Measurements from ENCODE around the gene CTU1.
"Not testable (repeated sequence)": the region's sequence is repeated elsewhere in the genome, so short reads cannot be mapped to it uniquely, and the experiment has no call there.

CTU1 gene

DNA sequence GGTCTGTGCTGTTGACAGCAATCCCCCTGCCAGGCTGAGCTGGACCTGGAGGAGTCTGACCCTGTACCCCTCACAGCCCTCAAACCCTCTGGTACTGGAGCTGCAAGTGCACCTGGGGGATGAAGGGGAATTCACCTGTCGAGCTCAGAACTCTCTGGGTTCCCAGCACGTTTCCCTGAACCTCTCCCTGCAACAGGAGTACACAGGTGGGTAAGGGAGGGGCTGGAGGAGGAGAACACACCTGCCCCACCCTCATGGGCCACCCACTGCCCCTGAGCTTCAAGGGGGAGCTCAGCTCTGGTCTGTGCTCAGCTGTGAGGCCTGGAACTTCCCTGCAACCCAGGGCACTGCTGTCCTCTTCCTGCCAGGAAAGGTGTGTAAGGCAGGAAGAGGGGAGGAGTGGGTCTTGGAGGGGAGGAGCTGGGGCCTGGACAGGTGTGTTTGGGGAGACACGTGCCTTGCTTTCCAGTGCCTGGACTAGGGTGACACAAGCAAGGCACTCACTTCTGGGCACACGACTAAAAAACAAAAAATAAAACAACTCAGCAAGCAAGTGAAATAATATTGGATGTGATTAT is 37.8 kb upstream of the CTU1 start:
- H3K4me3 ChIP-seq (ENCODE audit: low read depth, low read length), result no peak overlapping the region
- no peak for DNase-seq (ENCODE audit: low read depth)
- TF ChIP-seq, protein P1, sequence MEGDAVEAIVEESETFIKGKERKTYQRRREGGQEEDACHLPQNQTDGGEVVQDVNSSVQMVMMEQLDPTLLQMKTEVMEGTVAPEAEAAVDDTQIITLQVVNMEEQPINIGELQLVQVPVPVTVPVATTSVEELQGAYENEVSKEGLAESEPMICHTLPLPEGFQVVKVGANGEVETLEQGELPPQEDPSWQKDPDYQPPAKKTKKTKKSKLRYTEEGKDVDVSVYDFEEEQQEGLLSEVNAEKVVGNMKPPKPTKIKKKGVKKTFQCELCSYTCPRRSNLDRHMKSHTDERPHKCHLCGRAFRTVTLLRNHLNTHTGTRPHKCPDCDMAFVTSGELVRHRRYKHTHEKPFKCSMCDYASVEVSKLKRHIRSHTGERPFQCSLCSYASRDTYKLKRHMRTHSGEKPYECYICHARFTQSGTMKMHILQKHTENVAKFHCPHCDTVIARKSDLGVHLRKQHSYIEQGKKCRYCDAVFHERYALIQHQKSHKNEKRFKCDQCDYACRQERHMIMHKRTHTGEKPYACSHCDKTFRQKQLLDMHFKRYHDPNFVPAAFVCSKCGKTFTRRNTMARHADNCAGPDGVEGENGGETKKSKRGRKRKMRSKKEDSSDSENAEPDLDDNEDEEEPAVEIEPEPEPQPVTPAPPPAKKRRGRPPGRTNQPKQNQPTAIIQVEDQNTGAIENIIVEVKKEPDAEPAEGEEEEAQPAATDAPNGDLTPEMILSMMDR (IDR thresholded peaks at IDR 0.05; ENCODE audit: control insufficient read depth, extremely low read depth, insufficient read depth), result no peak

DNA sequence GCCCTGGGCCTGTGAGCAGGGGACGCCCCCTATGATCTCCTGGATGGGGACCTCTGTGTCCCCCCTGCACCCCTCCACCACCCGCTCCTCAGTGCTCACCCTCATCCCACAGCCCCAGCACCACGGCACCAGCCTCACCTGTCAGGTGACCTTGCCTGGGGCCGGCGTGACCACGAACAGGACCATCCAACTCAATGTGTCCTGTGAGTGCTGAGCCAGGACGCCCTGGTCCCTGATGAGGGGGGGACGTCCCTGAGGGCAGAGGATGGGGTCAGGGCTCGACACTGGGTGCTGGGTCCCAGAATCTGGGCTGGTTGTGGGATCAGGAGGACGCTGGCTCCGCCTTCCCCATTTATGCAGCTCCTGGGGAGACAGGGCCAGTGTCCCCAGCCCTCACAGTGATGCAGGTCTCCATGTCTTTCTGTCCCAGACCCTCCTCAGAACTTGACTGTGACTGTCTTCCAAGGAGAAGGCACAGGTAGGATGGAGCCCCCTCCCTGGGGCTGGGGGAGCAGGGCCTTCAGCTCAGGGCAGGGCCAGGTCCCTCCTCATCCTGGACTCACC is 36.4 kb upstream of the CTU1 start:
- no peak for DNase-seq (ENCODE audit: low read depth)
- TF ChIP-seq, protein P1 (IDR thresholded peaks at IDR 0.05; ENCODE audit: control insufficient read depth, extremely low read depth, insufficient read depth), result no peak
- H3K4me3 ChIP-seq (ENCODE audit: low read depth, low read length), result no peak overlapping the region

DNA sequence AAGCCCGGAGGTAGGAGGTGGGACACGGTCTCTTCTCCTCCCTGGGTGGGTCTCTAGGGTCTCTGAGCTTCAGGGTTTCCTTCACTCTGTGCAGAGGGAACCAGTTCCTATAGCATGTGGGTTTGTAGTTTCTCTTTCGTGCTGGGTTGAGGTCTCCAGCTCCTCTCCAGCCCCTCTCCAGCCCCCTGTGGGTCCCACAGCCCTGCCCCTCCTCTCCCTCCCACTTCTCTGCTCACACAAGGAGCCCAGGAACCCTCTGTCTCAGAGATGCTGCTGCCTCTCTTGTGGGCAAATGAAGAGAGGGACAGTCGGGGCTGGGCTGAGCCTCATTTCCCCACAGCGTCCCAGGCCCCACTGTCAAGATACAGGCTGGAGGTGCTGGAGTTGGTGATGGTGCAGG is 35.3 kb upstream of the CTU1 start:
- TF ChIP-seq, protein P1 (IDR thresholded peaks at IDR 0.05; ENCODE audit: control insufficient read depth, extremely low read depth, insufficient read depth), result no peak
- DNase-seq (ENCODE audit: low read depth), result no peak
- H3K4me3 ChIP-seq (ENCODE audit: low read depth, low read length), result no peak overlapping the region

DNA sequence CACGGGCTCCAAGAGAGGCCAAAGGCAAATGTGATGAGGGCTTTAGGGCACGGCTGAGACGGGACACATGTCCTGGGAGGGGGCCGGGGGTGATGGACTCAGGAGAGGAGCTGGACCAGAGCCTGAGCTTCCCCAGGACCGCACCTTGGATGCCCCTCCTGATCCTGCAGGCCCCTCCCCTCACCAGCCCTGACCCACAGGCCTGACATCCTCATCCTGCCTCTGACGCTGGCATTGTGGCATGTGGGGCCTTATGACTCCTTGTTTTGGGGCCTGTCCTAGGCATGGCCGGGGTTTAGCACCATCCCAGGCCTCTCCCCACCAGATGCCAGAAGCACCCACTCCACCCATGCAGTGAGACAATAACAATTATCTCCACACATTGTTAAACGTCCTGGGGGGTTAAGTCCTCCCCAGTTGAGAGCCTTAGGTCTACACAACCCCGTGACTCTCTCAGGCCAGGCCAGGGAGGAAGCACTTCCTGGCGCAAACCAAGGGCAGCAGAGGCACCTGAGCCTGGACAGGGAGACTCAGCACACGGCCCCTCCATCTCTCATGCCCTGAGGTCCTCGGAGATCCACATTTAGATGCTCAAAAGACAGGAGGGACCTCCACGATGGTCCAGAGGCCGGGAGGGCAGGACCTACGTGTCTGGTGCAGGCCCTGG is 34.7 kb upstream of the CTU1 start:
- DNase-seq (ENCODE audit: low read depth), result not testable (repeated sequence)

DNA sequence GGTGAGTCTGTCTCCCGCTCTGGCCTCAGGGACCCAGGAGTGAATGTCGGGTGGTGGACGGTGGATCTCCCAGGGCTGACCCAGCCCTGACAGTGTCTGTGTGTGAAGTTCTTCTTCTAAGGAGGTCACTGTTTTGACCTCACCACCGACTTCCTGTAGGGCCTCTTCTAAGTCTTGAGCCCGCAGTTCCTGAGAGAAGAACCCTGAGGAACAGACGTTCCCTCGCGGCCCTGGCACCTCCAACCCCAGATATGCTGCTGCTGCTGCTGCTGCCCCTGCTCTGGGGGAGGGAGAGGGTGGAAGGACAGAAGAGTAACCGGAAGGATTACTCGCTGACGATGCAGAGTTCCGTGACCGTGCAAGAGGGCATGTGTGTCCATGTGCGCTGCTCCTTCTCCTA is 33.9 kb upstream of the CTU1 start, which contains the start of gene SIGLEC7:
Gene SIGLEC7, plus strand, starts transcription at position 183 of the 400 bp plus-strand sequence. Its CDS starts 69 bp downstream, at position 252.
- no peak within 1 kb of the TSS for H3K4me3 ChIP-seq (ENCODE audit: low read depth, low read length)
- TF ChIP-seq, protein P1 (IDR thresholded peaks at IDR 0.05; ENCODE audit: control insufficient read depth, extremely low read depth, insufficient read depth), result no peak
- DNase-seq (ENCODE audit: low read depth), result no peak

More for the DNA sequence above, 34.7 kb upstream of the CTU1 start:
- not testable (repeated sequence) for H3K4me3 ChIP-seq (ENCODE audit: low read depth, low read length)

DNA sequence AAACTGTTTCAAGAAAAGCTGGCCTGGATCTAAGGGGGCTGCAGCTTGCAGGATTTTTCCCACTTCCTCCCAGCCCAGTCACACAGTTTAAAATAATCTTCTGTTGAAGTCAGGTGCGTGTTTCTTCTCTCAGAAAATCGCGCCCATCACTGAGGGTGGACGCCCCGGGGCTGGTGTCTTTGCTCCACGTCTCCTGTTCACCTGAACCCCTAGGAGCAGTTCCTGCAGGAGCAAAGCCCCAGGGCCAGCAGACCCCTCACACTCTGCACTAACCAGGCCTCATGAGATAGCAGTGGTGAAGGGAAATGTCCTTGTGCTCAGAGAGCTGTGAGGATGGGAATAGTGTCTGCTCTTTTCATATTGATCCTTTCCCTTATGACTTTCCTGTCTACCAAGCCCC is 33.0 kb upstream of the CTU1 start:
- TF ChIP-seq, protein P1 (IDR thresholded peaks at IDR 0.05; ENCODE audit: control insufficient read depth, extremely low read depth, insufficient read depth), result no peak
- no peak overlapping the region for H3K4me3 ChIP-seq (ENCODE audit: low read depth, low read length)
- no peak for DNase-seq (ENCODE audit: low read depth)

DNA sequence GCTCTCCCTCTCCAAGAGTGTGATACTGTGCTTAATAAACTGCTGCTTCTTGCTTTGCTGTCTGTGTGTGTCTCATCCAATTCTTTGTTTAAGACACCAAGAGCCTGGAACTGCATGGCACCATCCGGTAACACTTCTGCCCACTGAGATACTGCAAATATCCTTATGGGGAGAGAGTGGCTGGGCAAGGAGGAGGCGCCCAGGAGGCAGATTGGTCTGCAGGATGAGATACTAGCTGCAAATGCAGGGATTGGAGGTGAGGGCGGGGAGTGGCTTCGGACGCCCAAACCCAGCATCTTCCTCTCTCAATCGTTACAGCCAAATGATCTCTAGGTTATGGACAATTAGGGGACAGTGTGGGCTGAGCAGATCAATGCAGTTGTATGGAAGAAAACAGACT is 32.2 kb upstream of the CTU1 start:
- DNase-seq (ENCODE audit: low read depth), result no peak
- no peak overlapping the region for H3K4me3 ChIP-seq (ENCODE audit: low read depth, low read length)
- TF ChIP-seq, protein P1 (IDR thresholded peaks at IDR 0.05; ENCODE audit: control insufficient read depth, extremely low read depth, insufficient read depth), result no peak
